HepG2 (cell line): ENCODE results near the gene COASY. TPM values are rescaled to one million over a fixed set of nuclear protein-coding genes. Genes with fewer than 3 reads are reported as not detected.

Experiments used
- GABPB1 ChIP-seq: IDR thresholded peaks from 2 replicates; pipeline ENCODE4 v1.6.1; 2016; ENCODE audit warnings: mild to moderate bottlenecking, missing genetic modification reagents, moderate library complexity, missing compliant biosample characterization
- HMG20B ChIP-seq: conservative IDR thresholded peaks from 2 replicates; pipeline ENCODE4 v1.6.1; 2016; ENCODE audit warnings: missing genetic modification reagents, missing compliant biosample characterization
- PHF8 ChIP-seq: sonication (generic); formaldehyde crosslinking; IDR thresholded peaks from 2 replicates; pipeline ENCODE4 v1.5.0; 2020; ENCODE audit warnings: missing genetic modification reagents
- SNAPC2 ChIP-seq: sonication (generic); formaldehyde crosslinking; IDR thresholded peaks from 2 replicates; pipeline ENCODE4 v1.8.1; 2022; ENCODE audit warnings: mild to moderate bottlenecking, missing genetic modification reagents
- TBX3 ChIP-seq: fragments of 450-650 bp; IDR thresholded peaks from 2 replicates; pipeline ENCODE4 v1.6.1; 2017; ENCODE audit warnings: antibody characterized with exemption, mild to moderate bottlenecking, inconsistent platforms, borderline replicate concordance
- ZKSCAN1 ChIP-seq: fragments of 150-350 bp; IDR thresholded peaks from 2 replicates; pipeline ENCODE4 v1.6.1; 2014; ENCODE audit warnings: low read length
- ZNF75D ChIP-seq: sonication (generic); formaldehyde crosslinking; IDR thresholded peaks from 2 replicates; pipeline ENCODE4 v1.8.1; 2023; ENCODE audit warnings: missing genetic modification reagents, mild to moderate bottlenecking, borderline replicate concordance
- polyA plus RNA-seq, 8 experiments: library from polyadenylated mRNA; depleted of rRNA in 3 of 8; stranded (reverse) in 7 of 8; unstranded in 1 of 8; fragments of >200 nt; fragmentation: Illumina TruSeq in 4 of 8; extraction: Trizol in 4 of 8; gene quantifications; 2 replicates each; pipeline versions ENCODE4 v1.2.1 to v1.2.3, GENCODE V29; 2011 to 2016; ENCODE audit warnings: low read depth in 4 of 8, missing spikeins in 1 of 8, mixed read lengths in 1 of 8; ENCODE audit not compliant: insufficient read depth in 1 of 8
- total RNA-seq, 5 experiments: library from RNA; depleted of rRNA; stranded (reverse); fragments of >200 nt; fragmentation: Illumina TruSeq; extraction: Trizol; gene quantifications; 2 replicates each; pipeline ENCODE4 v1.2.3, GENCODE V29; 2016; ENCODE audit warnings: low read depth in 1 of 5
- TF ChIP-seq, protein P1 (sequence below): sonication (generic); formaldehyde crosslinking; IDR thresholded peaks from one replicate; pipeline ENCODE4 v1.5.1; 2020; ENCODE audit warnings: mild to moderate bottlenecking, missing genetic modification reagents; ENCODE audit errors: not compliant biosample characterization
- TF ChIP-seq, protein P2 (sequence below): IDR thresholded peaks from 2 replicates; pipeline ENCODE4 v1.6.1; 2016; ENCODE audit warnings: missing biosample characterization, missing genetic modification reagents, low read depth
- TF ChIP-seq, protein P3 (sequence below): sonication (generic); formaldehyde crosslinking; IDR thresholded peaks from 2 replicates; pipeline ENCODE4 v1.9.0; 2021; ENCODE audit warnings: missing genetic modification reagents, borderline replicate concordance
- TF ChIP-seq, protein P4 (sequence below): sonication (generic); formaldehyde crosslinking; conservative IDR thresholded peaks from 2 replicates; pipeline ENCODE4 v1.4.0; 2020; ENCODE audit warnings: missing genetic modification reagents
- TF ChIP-seq, protein P5 (sequence below): fragments of 450-650 bp; IDR thresholded peaks from 2 replicates; pipeline ENCODE4 v1.6.1; 2017

Gene COASY
- total and polyA plus RNA-seq, 2 of the 13 experiments (the other 11 are each of a cell fraction or from before 2014, with no cell fraction given), result 90.7 to 125 TPM

DNA sequence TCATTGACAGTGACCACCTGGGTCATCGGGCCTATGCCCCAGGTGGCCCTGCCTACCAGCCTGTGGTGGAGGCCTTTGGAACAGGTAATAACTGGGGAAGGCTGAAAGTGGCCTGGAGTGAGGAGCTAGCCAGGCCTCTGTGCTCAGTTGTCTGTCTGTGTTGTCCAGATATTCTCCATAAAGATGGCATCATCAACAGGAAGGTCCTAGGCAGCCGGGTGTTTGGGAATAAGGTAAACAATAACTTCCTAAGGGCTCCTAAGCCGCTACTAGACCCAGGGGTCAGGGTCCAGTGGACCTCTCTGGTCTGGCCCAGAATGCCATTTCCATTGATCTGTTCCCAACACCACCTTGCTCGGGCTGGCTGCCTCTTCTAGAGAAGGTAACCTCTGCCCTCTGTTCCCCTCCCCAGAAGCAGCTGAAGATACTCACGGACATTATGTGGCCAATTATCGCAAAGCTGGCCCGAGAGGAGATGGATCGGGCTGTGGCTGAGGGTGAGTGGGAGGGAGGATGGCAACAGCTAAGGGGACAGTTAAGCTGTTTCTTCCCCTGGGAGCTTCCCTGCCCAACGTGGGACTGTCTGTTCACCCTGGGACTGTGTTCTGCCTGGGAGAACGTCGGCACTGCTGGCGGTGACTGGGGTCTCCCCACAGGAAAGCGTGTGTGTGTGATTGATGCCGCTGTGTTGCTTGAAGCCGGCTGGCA, 3.0 kb downstream of the COASY start (continued):
- TF ChIP-seq, protein P1, sequence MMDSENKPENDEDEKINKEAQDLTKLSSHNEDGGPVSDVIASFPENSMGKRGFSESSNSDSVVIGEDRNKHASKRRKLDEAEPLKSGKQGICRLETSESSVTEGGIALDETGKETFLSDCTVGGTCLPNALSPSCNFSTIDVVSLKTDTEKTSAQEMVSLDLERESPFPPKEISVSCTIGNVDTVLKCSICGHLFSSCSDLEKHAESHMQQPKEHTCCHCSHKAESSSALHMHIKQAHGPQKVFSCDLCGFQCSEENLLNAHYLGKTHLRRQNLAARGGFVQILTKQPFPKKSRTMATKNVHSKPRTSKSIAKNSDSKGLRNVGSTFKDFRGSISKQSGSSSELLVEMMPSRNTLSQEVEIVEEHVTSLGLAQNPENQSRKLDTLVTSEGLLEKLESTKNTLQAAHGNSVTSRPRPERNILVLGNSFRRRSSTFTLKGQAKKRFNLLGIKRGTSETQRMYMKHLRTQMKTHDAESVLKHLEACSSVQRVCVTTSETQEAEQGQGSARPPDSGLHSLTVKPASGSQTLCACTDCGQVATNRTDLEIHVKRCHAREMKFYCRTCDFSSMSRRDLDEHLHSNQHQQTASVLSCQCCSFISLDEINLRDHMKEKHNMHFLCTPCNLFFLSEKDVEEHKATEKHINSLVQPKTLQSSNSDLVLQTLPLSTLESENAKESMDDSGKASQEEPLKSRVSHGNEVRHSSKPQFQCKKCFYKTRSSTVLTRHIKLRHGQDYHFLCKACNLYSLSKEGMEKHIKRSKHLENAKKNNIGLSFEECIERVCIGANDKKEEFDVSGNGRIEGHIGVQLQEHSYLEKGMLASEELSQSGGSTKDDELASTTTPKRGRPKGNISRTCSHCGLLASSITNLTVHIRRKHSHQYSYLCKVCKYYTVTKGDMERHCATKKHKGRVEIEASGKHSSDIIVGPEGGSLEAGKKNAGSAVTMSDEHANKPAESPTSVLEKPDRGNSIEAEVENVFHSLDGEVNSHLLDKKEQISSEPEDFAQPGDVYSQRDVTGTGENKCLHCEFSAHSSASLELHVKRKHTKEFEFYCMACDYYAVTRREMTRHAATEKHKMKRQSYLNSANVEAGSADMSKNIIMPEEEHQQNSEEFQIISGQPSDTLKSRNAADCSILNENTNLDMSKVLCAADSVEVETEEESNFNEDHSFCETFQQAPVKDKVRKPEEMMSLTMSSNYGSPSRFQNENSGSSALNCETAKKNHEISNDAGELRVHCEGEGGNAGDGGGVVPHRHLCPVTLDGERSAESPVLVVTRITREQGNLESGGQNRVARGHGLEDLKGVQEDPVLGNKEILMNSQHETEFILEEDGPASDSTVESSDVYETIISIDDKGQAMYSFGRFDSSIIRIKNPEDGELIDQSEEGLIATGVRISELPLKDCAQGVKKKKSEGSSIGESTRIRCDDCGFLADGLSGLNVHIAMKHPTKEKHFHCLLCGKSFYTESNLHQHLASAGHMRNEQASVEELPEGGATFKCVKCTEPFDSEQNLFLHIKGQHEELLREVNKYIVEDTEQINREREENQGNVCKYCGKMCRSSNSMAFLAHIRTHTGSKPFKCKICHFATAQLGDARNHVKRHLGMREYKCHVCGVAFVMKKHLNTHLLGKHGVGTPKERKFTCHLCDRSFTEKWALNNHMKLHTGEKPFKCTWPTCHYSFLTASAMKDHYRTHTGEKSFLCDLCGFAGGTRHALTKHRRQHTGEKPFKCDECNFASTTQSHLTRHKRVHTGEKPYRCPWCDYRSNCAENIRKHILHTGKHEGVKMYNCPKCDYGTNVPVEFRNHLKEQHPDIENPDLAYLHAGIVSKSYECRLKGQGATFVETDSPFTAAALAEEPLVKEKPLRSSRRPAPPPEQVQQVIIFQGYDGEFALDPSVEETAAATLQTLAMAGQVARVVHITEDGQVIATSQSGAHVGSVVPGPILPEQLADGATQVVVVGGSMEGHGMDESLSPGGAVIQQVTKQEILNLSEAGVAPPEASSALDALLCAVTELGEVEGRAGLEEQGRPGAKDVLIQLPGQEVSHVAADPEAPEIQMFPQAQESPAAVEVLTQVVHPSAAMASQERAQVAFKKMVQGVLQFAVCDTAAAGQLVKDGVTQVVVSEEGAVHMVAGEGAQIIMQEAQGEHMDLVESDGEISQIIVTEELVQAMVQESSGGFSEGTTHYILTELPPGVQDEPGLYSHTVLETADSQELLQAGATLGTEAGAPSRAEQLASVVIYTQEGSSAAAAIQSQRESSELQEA (CRISPR knock-in tag), result no peak
- TF ChIP-seq PHF8 (CRISPR knock-in tag), result 0 out of 2 replicates have a peak, but pooled peaks have one; percentile 29
- TF ChIP-seq HMG20B (CRISPR knock-in tag), result peak; percentile 80
- no peak for TF ChIP-seq SNAPC2 (CRISPR knock-in tag)
- no peak; the same call in none of the 2 replicates for TF ChIP-seq GABPB1
- TF ChIP-seq, protein P2, sequence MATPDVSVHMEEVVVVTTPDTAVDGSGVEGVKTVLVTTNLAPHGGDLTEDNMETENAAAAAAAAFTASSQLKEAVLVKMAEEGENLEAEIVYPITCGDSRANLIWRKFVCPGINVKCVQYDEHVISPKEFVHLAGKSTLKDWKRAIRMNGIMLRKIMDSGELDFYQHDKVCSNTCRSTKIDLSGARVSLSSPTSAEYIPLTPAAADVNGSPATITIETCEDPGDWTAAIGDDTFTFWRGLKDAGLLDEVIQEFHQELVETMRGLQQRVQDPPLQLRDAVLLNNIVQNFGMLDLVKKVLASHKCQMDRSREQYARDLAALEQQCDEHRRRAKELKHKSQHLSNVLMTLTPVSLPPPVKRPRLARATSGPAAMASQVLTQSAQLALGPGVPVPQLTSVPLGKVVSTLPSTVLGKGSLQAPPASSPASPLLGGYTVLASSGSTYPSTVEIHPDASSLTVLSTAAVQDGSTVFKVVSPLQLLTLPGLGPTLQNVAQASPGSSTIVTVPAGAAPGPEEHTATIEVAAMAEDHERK (CRISPR knock-in tag), result no peak
- TF ChIP-seq, protein P3, sequence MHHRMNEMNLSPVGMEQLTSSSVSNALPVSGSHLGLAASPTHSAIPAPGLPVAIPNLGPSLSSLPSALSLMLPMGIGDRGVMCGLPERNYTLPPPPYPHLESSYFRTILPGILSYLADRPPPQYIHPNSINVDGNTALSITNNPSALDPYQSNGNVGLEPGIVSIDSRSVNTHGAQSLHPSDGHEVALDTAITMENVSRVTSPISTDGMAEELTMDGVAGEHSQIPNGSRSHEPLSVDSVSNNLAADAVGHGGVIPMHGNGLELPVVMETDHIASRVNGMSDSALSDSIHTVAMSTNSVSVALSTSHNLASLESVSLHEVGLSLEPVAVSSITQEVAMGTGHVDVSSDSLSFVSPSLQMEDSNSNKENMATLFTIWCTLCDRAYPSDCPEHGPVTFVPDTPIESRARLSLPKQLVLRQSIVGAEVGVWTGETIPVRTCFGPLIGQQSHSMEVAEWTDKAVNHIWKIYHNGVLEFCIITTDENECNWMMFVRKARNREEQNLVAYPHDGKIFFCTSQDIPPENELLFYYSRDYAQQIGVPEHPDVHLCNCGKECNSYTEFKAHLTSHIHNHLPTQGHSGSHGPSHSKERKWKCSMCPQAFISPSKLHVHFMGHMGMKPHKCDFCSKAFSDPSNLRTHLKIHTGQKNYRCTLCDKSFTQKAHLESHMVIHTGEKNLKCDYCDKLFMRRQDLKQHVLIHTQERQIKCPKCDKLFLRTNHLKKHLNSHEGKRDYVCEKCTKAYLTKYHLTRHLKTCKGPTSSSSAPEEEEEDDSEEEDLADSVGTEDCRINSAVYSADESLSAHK (CRISPR knock-in tag), result no peak
- TF ChIP-seq ZNF75D (CRISPR knock-in tag), result no peak
- TF ChIP-seq, protein P4, sequence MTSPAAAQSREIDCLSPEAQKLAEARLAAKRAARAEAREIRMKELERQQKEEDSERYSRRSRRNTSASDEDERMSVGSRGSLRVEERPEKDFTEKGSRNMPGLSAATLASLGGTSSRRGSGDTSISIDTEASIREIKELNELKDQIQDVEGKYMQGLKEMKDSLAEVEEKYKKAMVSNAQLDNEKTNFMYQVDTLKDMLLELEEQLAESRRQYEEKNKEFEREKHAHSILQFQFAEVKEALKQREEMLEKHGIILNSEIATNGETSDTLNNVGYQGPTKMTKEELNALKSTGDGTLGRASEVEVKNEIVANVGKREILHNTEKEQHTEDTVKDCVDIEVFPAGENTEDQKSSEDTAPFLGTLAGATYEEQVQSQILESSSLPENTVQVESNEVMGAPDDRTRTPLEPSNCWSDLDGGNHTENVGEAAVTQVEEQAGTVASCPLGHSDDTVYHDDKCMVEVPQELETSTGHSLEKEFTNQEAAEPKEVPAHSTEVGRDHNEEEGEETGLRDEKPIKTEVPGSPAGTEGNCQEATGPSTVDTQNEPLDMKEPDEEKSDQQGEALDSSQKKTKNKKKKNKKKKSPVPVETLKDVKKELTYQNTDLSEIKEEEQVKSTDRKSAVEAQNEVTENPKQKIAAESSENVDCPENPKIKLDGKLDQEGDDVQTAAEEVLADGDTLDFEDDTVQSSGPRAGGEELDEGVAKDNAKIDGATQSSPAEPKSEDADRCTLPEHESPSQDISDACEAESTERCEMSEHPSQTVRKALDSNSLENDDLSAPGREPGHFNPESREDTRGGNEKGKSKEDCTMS (CRISPR knock-in tag), result no peak
- TF ChIP-seq, protein P5, sequence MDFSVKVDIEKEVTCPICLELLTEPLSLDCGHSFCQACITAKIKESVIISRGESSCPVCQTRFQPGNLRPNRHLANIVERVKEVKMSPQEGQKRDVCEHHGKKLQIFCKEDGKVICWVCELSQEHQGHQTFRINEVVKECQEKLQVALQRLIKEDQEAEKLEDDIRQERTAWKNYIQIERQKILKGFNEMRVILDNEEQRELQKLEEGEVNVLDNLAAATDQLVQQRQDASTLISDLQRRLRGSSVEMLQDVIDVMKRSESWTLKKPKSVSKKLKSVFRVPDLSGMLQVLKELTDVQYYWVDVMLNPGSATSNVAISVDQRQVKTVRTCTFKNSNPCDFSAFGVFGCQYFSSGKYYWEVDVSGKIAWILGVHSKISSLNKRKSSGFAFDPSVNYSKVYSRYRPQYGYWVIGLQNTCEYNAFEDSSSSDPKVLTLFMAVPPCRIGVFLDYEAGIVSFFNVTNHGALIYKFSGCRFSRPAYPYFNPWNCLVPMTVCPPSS, result no peak
- TF ChIP-seq TBX3, result no peak
- TF ChIP-seq ZKSCAN1, result no peak
